GM19395 (cell line): ENCODE measurements around the gene DMXL1.

ENCODE experiments used
- ATAC-seq: cut with Tn5 transposase; IDR thresholded peaks from one replicate; pipeline ENCODE4 v1.9.1; 2021; ENCODE audit warnings: mild to moderate bottlenecking, moderate library complexity; ENCODE audit not compliant: unreplicated experiment

The DMXL1 gene

DNA sequence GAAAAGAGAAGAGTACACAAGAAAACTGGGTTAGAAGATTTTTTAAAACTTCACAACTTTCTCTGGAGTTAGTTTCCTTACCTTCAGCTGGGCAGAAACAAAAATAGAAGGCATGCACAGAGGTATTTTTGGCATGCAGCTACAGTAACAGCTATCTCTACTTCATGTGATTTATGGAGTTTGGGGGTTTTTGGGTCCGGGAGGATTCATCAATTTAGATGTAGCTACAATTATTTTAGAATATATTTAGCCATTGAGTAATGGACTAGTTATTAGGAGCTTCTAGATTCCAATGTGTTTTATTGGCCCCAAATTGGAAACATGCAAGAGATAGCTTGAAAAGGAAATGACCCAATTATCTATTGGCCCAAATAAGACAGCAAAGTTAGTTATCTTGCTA lies 193.3 kb downstream of the DMXL1 start:
- ATAC-seq: no peak

DNA sequence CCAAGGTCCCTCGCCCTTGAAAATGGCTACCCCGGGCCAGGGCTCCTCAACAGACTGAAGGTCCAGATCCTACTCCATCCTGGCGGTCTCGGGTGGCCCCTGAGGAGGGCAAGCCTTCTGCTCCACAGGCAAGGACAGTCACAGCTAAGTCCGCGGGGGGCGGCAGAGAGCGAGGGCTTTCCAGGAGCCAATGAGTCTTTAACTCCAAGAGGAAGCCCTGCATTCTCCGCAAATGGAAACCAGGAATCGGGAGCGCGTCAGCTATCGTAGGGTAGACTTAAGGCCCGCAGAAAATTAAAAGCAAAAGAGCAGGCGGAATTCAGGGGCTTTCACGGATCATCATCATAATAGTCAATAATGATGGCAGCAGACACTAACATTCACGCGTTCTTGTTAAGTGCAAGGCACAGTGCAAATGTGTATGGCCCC lies 197.1 kb downstream of the DMXL1 start:
- peak; percentile 77 for ATAC-seq

DNA sequence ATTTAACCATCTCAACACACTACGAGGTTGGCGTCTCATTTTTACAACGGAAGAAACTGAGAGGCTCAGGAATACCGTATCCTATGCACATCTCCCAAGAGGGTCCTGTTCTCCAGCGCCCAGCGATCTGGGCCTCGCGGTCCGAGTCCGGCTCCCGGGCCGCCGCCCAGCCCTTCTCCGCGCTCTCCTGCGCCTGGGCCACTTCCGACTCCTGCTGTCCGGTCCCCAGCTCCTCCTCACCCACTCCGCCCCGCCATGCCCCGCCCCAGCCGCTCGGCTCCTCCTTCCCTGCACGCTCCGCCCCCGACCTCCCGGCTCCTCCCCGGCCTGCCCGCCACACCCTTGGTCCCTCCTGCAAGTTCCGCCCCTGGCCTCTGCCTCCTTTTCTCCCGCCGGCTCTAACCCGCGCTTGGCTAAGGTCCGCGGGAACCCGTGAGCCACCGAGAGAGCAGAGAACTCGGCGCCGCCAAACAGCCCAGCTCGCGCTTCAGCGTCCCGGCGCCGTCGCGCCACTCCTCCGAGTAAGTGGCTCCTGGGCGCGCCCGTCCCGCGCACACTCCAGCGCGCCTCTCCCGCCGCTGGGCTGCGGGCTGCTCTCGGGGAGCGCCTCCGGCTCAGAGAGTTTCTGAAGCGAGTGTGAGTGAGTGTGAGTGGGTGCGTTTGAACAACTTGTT lies 197.6 kb downstream of the DMXL1 start:
- ATAC-seq: peak; percentile 86

DNA sequence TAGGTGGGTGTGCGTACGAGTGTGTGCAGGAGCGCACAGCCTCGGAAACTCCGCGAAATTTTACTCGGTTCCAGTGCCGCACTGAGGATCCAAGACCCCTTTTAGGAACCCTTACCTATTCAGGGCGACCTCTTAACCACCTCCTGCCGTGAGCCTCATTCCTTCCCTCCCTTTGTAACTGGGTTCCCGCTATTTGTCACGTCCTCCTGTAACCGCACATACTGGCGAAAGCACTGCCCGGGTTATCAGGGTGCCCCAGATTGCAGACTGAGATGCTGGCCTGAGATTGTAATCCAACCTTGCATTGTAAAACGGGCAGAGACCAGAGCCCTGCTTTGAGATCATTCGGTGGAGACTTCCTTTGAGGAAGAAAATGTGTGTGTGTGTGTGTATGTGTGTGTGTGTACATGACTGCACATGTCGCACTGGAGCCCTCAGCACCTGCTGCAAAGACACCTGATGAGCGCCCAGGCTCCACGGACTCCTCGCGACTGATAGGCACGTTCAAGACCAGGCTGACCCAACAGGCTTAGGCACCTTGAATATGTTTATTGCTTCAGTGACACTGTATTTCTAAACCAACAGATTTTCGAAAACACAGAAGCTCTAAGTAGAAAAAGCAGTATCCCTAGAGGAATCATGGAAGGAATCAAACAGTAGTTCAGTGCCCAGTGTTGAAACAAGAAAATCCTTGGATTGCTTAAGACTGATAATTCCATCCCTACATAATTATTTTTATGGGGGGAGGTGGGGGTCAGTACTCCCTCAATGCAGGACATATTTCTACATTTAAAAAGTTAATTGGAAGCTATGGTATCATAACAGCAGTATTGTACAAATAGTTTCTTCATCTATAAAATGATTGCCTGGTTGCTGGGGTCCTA lies 198.4 kb downstream of the DMXL1 start:
- ATAC-seq: peak; percentile 15

DNA sequence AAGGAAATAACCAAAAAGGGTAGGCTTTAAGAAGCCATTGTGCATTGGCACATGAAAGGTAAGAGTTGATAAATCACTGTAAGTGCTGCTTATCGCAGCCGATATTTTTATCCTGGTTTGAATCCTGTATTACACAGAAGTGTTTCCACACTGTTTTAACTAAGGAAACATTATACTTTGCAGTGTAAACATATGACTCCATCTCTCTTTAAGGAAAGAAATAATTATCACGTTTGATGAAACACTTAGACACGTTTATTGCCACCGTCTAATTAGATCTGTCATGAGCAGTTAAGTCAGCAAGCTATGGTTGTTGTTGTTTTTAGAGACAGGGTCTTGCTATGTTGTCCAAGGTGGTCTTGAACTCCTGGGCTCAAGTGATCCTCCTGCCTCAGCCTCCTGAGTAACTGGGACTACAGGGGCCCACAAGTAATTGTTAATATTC lies 199.3 kb downstream of the DMXL1 start:
- no peak for ATAC-seq

DNA sequence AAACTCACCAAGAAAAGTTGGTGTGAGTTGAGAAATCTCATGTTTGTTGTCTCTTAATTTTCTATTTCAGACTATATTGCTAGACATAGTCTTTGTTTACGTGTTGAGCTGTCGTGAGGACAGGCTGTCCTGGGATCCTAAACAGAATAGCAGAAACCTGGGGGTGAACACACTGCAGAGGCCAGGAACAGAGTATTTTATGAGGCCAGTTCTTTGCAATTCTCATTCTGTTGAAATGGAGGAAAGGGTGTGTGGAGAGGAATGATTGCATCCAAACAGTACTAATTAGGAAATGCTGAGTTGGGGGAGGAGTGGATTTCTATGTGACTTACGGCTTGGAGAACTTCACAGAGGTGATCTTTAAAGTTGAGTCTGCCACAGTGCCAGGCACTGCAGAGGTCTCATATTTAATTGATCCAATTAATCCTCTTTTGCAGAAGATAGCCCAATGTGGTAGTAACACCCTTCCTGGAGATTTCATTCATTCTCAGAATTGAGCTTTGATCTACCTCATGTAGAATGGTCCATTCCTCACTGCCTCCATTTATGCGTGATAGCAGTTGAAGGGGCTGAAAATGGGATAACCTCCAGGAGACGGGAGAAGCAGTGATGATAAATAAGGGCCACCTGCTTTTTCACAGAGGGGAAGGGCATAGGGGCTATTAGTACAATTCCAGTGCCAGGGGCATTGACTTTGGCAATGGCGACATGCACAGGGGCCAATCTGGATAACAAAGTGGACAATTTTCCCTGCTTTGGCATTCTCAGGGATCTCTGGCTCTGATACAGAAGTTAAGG lies 200.3 kb downstream of the DMXL1 start:
- no peak for ATAC-seq

DNA sequence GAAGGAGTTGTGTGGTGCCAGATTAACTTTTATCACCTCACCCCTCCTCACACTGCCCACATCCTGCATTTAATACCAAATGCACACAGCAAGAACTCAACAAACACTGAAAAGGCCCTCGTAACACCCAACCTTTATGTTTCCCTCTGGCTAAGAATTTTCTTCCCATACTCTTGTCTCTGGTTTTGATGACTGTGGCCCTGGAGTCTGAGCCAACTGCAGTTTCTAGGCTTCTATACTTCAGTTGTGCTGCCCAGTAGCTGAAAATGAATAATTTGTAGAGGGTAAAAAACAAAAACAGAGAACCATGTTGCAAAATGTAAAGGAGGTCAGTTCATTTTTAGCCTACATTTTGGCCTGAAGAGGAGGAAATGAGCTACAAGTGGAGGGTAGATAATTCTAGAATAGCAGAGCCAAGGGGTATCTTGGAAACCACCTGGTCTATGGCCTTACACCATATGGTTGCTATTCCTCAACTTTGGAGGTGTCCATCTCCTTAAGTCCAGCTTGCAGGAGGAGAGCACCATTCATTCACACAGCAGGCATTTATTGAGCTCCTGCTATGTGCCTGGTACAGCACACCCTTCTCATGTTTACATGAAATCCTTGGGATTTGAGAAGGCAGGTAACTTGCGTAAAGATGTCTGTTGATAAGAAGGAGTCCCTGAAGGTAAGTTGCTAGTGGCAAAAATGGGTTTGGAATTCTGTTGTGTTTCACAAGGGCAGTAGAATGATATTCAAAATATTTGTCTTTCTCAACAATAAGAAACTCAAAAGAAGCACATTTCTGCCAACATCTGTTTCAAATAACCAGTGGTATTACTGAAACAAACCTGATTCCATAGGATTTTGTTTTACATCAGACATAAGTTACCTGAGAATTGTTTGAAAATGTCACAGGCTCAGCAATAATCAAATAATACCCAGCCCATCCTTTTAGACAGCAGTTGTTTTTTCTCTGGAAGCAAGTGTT lies 201.2 kb downstream of the DMXL1 start:
- ATAC-seq: no peak

DNA sequence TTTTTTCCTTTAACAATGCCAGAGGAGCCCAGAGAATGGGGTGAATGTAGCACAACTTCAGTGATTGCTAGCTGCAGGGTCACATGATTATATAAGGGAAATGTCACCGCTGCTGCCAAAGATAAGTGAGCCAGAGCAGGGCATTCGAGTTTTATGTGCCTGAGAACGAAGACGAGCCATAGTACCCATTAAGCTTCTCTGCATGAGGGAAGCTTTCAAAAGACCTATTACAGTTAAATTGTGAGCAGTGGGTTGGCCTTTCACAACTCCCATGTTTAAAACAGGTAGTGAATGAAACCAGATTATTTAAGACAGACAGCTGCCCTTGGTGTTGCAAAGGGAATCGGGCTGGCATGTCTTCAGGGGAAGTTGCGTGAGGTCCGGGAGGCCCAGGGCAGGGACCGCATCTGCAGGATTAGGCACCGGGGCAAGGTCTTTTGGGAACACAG lies 202.5 kb downstream of the DMXL1 start:
- no peak for ATAC-seq

DNA sequence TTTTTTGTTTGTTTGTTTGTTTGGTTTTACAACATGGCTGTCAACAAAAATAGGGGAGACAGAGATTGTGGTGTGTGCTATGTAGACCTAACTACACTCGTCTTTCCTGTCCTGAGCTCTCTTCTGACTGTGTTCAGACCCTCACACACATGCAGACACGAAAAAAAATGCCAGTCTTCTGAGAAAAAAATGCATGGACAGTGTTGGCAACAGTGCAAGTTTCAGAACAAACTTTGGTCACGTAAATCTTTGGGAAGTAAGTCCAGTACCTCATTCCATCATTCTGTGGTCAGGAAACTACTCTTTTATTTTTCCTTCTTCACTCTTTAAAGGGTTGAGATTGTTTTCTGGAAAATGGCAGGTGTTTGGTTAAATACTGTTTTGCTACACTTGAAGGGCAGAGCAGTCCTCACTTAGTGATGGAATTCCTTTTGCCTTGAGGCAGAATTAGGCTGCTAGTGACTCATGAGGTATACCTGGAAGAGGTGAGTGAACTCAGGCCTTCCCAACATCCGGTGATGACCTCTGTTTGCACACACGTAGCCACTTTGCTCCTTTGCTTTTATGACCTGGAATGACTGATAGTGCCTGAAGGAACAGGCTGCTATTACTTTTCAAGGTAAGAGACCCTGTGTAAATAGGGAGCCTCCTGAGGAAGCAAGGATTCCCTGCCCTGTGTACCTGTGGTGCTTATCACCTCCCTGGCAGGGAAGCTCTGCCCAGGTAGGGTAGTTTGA lies 203.3 kb downstream of the DMXL1 start:
- ATAC-seq: no peak

DNA sequence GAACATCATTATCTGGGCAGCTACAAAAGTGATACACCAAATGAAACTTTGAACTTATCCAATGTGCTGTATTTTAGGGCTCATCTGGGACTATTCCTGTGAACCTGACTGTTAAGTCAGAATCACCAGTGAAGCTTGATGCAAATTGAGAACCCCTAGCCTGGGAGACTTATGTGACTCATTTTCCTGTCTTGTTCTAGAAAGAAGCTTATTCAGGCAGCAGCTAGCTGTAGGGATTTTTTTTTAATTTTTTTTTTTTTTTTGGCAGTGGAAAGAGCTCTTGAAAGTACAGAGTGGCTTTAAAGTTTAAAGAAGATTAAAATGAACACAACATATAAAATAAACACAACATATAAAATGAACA lies 203.9 kb downstream of the DMXL1 start:
- peak; percentile 39 for ATAC-seq

DNA sequence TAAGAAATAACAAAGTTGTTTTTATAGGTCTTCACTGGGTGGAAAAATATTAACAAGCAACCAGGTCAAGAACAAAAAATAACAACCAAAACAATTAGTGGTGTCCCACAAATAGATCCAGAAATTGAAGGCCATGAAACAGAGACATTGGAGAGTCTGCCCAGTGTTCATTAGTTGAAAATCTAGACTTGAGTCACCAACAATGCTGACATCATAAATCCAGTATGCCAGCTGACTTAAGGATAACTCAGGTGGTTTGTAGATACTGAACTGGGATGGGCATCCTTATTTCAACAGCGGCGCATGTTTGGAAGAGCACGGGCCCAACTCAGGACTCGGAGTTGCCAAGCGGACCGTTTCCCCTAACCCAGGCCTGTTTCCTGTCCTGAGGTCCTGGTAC lies 204.3 kb downstream of the DMXL1 start:
- ATAC-seq: peak; percentile 27

DNA sequence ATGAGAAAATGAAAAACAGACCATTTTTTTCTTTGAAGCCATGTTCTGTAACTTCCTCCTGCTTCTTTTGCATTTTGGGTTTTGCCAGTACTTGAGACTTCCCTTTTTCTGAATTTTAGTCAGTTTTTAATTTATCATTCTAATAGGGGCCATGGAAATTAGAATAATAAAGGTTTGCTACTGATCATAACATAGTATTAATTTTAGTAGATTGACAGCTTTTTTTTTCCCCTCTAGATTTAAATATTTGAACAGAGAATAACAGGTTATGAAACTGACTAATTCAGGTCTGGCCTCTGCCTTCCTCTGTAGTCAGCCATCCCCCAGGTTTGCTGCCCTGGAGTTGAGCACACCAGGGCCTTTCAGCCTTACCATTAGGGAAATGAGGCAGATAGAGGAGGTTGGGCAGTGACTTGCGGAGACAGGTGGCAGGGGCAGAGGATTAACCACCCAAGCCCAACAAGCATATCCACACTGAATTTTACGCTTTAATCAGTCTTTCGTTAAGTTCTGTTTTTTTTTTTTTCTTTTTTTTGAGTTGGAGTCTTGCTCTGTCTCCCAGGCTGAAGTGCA lies 204.8 kb downstream of the DMXL1 start:
- ATAC-seq: peak; percentile 81

DNA sequence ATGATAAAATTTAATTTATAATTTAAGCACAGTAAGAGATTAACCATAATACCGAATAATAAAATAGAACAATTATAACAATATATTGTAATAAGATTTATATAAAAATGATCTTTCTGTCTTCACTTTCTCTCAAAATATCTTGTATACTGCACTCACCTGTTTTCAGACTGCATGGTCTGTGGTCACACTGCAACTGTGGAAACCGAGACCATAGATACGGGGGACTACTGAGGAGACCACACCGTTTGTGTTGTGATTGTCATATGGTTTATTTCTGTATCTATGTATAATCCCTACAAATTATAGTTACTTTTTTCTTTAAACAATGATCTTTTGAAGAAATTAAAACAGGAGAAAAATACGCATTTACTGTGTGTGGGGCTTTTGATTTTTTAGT lies 206.1 kb downstream of the DMXL1 start:
- peak; percentile 34 for ATAC-seq

DNA sequence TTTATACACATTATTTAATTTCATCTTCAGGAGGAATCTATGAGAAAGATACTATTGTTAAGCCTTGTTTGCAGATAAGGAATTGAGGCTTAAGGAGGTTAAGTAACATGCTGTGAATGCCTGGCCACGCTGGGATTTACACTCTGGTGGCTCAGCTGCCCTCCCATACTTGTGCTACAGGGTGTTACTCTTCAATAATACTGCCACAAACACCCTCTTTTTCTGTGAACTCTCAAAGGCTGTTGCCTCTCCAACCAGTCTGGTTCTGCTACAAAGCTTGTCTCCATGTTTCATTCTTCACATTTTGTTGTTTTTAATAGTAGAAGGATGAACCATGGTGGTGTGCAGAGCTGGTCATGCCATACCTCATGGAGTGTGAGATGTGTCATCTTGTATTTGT lies 208.2 kb downstream of the DMXL1 start:
- no peak for ATAC-seq

DNA sequence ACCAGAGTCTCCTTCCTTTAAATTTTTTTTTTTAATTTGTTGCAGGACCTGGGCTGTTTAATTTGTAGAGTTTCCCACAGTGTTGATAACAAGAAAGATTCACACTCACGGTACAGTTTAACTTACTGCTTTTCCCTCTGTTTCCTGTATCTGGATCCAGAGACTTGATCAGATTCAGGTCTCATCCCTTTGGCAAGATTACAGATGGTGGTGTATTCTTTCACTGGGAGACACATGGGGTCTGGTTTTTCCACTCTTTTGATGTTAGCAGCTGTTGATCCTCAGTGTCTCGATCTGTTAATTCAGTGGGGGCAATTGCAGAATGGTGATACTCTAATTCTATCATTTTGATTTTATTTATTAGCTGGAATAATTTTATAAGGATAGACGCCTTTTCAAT lies 209.5 kb downstream of the DMXL1 start:
- ATAC-seq: no peak

DNA sequence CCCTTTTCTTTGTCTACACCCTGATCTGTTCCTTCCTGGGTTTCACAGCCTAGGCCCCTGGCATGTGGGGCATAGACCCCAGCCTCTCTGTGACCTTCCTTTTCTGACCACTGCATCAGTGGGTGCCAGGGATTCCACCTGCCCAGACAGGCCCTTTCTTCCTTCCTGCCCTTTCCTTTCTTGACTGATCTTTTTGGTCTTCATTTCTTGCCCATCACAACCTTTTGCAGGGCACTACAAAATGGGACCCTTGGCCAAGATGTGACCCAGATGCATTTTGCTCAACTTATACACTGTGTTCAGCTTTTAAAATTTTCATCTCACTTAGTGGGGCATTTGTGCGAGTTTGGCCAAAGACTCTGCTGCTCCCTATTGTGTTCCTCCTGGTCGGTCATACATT lies 211.7 kb downstream of the DMXL1 start:
- no peak for ATAC-seq

DNA sequence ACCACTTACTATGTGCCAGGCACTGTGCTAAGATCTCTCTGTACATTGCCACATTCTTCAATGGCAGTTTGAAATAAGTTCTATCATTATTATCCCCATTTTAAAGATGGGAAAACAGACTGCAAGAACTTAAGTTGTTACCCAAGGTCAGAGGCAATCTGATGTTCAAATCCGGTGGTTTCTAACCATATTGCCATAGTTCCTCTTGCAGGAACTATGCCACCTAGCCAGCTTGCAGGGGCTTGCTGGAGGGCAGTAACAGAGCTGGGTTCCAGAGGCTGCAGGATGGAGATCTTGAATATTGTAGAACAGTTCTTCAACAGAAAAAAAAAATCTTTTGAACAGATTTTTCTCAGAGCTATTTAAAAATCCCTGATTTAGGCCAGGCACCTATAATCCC lies 213.1 kb downstream of the DMXL1 start:
- ATAC-seq: no peak

DNA sequence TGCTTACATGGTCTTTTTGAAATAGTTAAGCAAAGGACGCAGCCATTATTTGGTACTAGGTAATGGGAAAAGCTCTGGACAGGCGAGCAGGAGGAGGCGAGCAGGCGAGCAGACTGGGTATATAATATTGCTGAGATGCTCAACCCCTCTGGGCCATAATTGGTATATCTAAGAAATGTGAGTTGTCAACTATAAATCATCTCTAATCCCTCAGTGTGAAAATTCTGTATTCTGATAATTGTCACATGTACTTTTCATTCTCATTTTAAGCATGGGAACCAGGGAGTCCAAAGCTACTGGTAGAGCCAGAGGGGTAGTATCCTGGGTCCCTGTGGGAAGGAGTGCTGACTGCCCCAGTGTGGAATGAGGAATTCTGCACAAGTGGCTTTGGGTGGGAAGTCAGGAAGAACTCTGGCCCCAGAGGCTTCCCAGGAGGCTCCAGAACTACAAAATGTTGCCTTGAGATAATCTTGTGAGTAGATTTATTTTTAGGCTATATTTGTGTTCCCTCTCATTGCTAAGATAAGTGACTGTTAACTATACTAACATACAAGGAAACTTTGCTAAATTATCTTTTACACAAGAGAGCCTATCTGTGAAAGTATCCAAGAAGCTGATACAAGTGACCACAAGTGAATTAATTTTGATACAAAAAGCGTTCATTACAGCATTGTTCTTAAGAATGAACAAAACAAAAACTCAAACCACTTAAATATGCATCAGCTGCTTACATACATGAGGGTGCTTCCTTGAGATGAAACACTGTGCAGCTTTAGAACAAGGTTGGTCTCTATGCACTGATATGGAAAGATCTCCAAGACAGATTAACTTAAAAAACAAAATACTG lies 214.4 kb downstream of the DMXL1 start:
- no peak for ATAC-seq
